BJ (cell line): ENCODE data around the gene LMAN1L. TPM values are rescaled to one million over a fixed set of nuclear protein-coding genes. Genes with fewer than 3 reads are reported as not detected.

Experiments used
- CTCF ChIA-PET: fragments of 350-600 bp; formaldehyde crosslinking; extraction: SDS; loops from one replicate; lab custom pipeline; 2021; ENCODE audit warnings: antibody characterized with exemption, inconsistent platforms; lab: Yijun Ruan, JAX
- POLR2A ChIA-PET: fragments of 300-600 bp; sonication (Branson Sonifier 250); formaldehyde crosslinking; extraction: SDS; loops from one replicate; lab custom pipeline; 2021; ENCODE audit warnings: antibody characterized with exemption; lab: Charles Lee
- DNase-seq: peaks from one replicate; pipeline ENCODE4 v3.0.0-alpha.2; 2011; ENCODE audit warnings: low read depth
- H3K27me3 ChIP-seq: 2 replicates; pipeline ENCODE4 v1.6.0; 2011; ENCODE audit warnings: low read length; ENCODE audit not compliant: control insufficient read depth, insufficient read depth
- H3K36me3 ChIP-seq: 2 replicates; pipeline ENCODE4 v1.5.1; 2011; ENCODE audit warnings: low read length; ENCODE audit not compliant: control insufficient read depth, insufficient read depth
- H3K4me3 ChIP-seq: 2 replicates; pipeline ENCODE4 v1.5.1; 2011; ENCODE audit warnings: low read depth, mild to moderate bottlenecking, control low read depth, low read length
- CTCF ChIP-seq: IDR thresholded peaks from 2 replicates; pipeline ENCODE4 v1.5.1; 2011; ENCODE audit warnings: low read depth, mild to moderate bottlenecking, control low read depth, inconsistent platforms, low read length, moderate library complexity; ENCODE audit not compliant: insufficient read depth
- polyA plus RNA-seq: library from polyadenylated mRNA; depleted of rRNA; stranded (reverse); fragments of >200 nt; gene quantifications from 2 replicates; pipeline ENCODE4 v1.2.3, GENCODE V29; 2011

The LMAN1L gene
- polyA plus RNA-seq, 1 experiment = not detected

GRCh38 chr15:74795966-74796625, 16.5 kb upstream of the LMAN1L start:
- no peak for TF ChIP-seq CTCF
- Histone ChIP-seq H3K36me3 (peaks cover 11% of the 10 kb centered on the region), H3K27me3 (no peaks in the 10 kb centered on the region), H3K4me3 (no peak overlapping the region)
- CTCF ChIA-PET = interaction anchor here (0.6 to 9.7 kb wide), 4 partner anchors 8 to 165 kb away, joined by 5 to 62 read pairs (median 10); partner anchors contain the start of gene CSK
- DNase-seq = no peak
- POLR2A ChIA-PET = no interaction called here

- peaks cover 26% of the 10 kb centered on the region for H3K36me3 ChIP-seq
- ChIA-PET CTCF (interaction anchor here (0.6 to 9.7 kb wide), 17 partner anchors 8 to 195 kb away, joined by 3 to 62 read pairs (median 5); partner anchors contain the start of gene CSK), POLR2A (no interaction called here)
- TF ChIP-seq CTCF = no peak
- H3K4me3 ChIP-seq = no peak overlapping the region
- no peaks in the 10 kb centered on the region for H3K27me3 ChIP-seq
- DNase-seq = no peak
Observed at GRCh38 chr15:74798388-74799254, 14.0 kb upstream of the LMAN1L start.

- POLR2A ChIA-PET = no interaction called here
Observed at GRCh38 chr15:74799255-74799855, 13.3 kb upstream of the LMAN1L start.

GRCh38 chr15:74799856-74800558, 12.6 kb upstream of the LMAN1L start:
- H3K27me3 ChIP-seq = no peaks in the 10 kb centered on the region
- ChIA-PET POLR2A (no interaction called here), CTCF (interaction anchor here (0.6 to 3.7 kb wide), 25 partner anchors 8 to 429 kb away, joined by 3 to 31 read pairs (median 5); partner anchors contain the start of genes CSK and LMAN1L)
- TF ChIP-seq CTCF = peak; percentile 99
- no peak for DNase-seq
- no peak overlapping the region for H3K4me3 ChIP-seq
- H3K36me3 ChIP-seq = peaks cover 30% of the 10 kb centered on the region

More at GRCh38 chr15:74799255-74799855, 13.3 kb upstream of the LMAN1L start:
- Histone ChIP-seq H3K4me3 (no peak overlapping the region), H3K27me3 (no peaks in the 10 kb centered on the region), H3K36me3 (peaks cover 28% of the 10 kb centered on the region)
- TF ChIP-seq CTCF = no peak
- no peak for DNase-seq
- CTCF ChIA-PET = interaction anchor here (0.6 to 3.7 kb wide), 24 partner anchors 9 to 428 kb away, joined by 3 to 31 read pairs (median 4); partner anchors contain the start of genes CSK and LMAN1L
